GM19455 (cell line): ENCODE measurements around the gene CNMD.
"Not testable (repeated sequence)": the region's sequence is repeated elsewhere in the genome, so short reads cannot be mapped to it uniquely, and the experiment has no call there.

Experiments
- ATAC-seq: cut with Tn5 transposase; IDR thresholded peaks from one replicate; pipeline ENCODE4 v1.9.1; 2021; ENCODE audit not compliant: unreplicated experiment

The CNMD gene

GRCh38 chr13:52744842-52745375 is 5.3 kb upstream of the CNMD start:
- ATAC-seq, result no peak

GRCh38 chr13:52743988-52744387 is 4.4 kb upstream of the CNMD start:
- ATAC-seq, result no peak

- no peak for ATAC-seq
Observed at GRCh38 chr13:52743569-52743968, 3.9 kb upstream of the CNMD start.

GRCh38 chr13:52738719-52739467 is 727 bp downstream of the CNMD start:
- peak; percentile 59 for ATAC-seq

- ATAC-seq, result no peak
Observed at GRCh38 chr13:52737965-52738364, 1.7 kb downstream of the CNMD start.

- ATAC-seq, result no peak
Observed at GRCh38 chr13:52737451-52737850, 2.2 kb downstream of the CNMD start.

GRCh38 chr13:52736891-52737290 is 2.7 kb downstream of the CNMD start:
- no peak for ATAC-seq

- ATAC-seq, result no peak
Observed at GRCh38 chr13:52734075-52734623, 5.5 kb downstream of the CNMD start.

GRCh38 chr13:52726258-52726657 is 13.4 kb downstream of the CNMD start:
- ATAC-seq, result no peak

- no peak for ATAC-seq
Observed at GRCh38 chr13:52725302-52725701, 14.3 kb downstream of the CNMD start.

- ATAC-seq, result no peak
Observed at GRCh38 chr13:52723181-52723580, 16.4 kb downstream of the CNMD start.

- ATAC-seq, result not testable (repeated sequence)
Observed at GRCh38 chr13:52721356-52721755, 18.3 kb downstream of the CNMD start.

GRCh38 chr13:52720904-52721303 is 18.7 kb downstream of the CNMD start:
- ATAC-seq, result not testable (repeated sequence)

- no peak for ATAC-seq
Observed at GRCh38 chr13:52713894-52714293, 25.7 kb downstream of the CNMD start.

GRCh38 chr13:52712385-52712784 is 27.2 kb downstream of the CNMD start:
- ATAC-seq, result no peak

GRCh38 chr13:52711286-52711685 is 28.3 kb downstream of the CNMD start:
- ATAC-seq, result no peak

- not testable (repeated sequence) for ATAC-seq
Observed at GRCh38 chr13:52708266-52708665, 31.4 kb downstream of the CNMD start.

GRCh38 chr13:52707375-52707774 is 32.2 kb downstream of the CNMD start:
- no peak for ATAC-seq

- ATAC-seq, result no peak
Observed at GRCh38 chr13:52706081-52706480, 33.5 kb downstream of the CNMD start.

- no peak for ATAC-seq
Observed at GRCh38 chr13:52703482-52703881, 36.1 kb downstream of the CNMD start.

- no peak for ATAC-seq
Observed at GRCh38 chr13:52701728-52702465, 37.7 kb downstream of the CNMD start.

GRCh38 chr13:52696566-52696965 is 43.1 kb downstream of the CNMD start:
- no peak for ATAC-seq
